Esophagus squamous epithelium (tissue), 5 donors: ENCODE measurements around the gene TATDN2. TPM values are rescaled to one million over a fixed set of nuclear protein-coding genes. Genes with fewer than 3 reads are reported as not detected.

Source experiments
- DNase-seq: peaks from one replicate; lab custom pipeline; 2025; lab: John Stamatoyannopoulos, UW
- H3K27ac ChIP-seq, 4 donors: fragments of 200-600 bp; sonication (generic); one replicate each; pipeline ENCODE4 v1.5.1; 2016 to 2019; ENCODE audit warnings: mild to moderate bottlenecking in 1 of 4
- H3K27me3 ChIP-seq, 4 donors: fragments of 200-600 bp; sonication (generic); 1 replicate in 3 of 4; 2 replicates in 1 of 4; pipeline versions ENCODE4 v1.5.1 to v1.6.0; 2017 to 2021; ENCODE audit warnings: antibody characterized with exemption in 1 of 4
- H3K36me3 ChIP-seq, 3 donors: fragments of 200-600 bp; sonication (generic); one replicate each; pipeline ENCODE4 v1.5.1; 2016 to 2019
- H3K4me1 ChIP-seq, 3 donors: fragments of 200-600 bp; sonication (generic); one replicate each; pipeline ENCODE4 v1.5.1; 2017 to 2019
- H3K4me3 ChIP-seq, 4 donors: fragments of 200-600 bp; sonication (generic); 1 replicate in 3 of 4; 2 replicates in 1 of 4; pipeline ENCODE4 v1.5.1; 2016 to 2019; ENCODE audit warnings: mild to moderate bottlenecking in 2 of 4, moderate library complexity in 1 of 4
- H3K9me3 ChIP-seq, 3 donors: fragments of 200-600 bp; sonication (generic); one replicate each; pipeline ENCODE4 v1.5.1; 2016 to 2019
- CTCF ChIP-seq, 6 experiments: fragments of 450-650 bp in 4 of 6; fragments of 200-600 bp in 2 of 6; sonication (generic) in 2 of 6; IDR thresholded peaks; one replicate each; pipeline ENCODE4 v1.5.1; 2016 to 2019; ENCODE audit warnings: antibody characterized with exemption in 6 of 6, mild to moderate bottlenecking in 4 of 6, moderate library complexity in 4 of 6
- POLR2A ChIP-seq, 4 donors: fragments of 450-650 bp; IDR thresholded peaks; one replicate each; pipeline ENCODE4 v1.6.1; 2017; ENCODE audit warnings: antibody characterized with exemption in 4 of 4, mild to moderate bottlenecking in 4 of 4, moderate library complexity in 3 of 4
- WGBS, 2 donors: methylation state at CpG; one replicate each; pipeline ENCODE4 v1.1.5; 2018; 5-methylcytosine and 5-hydroxymethylcytosine counted together
- intact Hi-C: fragments of 100-400 bp; cut with DNase I; formaldehyde crosslinking; loops from one replicate; pipeline ENCODE4 v1.15.0; 2022
- total RNA-seq, 4 donors: library from RNA; depleted of rRNA; stranded (reverse); fragments of >200 nt; gene quantifications; one replicate each; pipeline ENCODE4 v1.1.0, GENCODE V29; 2016
- donor health status: DM: yes; HTN: yes; CAD: no.

The TATDN2 gene
- total RNA-seq, 4 donors from 2014 or later = 12.6 to 20.6 (median 17.1) TPM

DNA sequence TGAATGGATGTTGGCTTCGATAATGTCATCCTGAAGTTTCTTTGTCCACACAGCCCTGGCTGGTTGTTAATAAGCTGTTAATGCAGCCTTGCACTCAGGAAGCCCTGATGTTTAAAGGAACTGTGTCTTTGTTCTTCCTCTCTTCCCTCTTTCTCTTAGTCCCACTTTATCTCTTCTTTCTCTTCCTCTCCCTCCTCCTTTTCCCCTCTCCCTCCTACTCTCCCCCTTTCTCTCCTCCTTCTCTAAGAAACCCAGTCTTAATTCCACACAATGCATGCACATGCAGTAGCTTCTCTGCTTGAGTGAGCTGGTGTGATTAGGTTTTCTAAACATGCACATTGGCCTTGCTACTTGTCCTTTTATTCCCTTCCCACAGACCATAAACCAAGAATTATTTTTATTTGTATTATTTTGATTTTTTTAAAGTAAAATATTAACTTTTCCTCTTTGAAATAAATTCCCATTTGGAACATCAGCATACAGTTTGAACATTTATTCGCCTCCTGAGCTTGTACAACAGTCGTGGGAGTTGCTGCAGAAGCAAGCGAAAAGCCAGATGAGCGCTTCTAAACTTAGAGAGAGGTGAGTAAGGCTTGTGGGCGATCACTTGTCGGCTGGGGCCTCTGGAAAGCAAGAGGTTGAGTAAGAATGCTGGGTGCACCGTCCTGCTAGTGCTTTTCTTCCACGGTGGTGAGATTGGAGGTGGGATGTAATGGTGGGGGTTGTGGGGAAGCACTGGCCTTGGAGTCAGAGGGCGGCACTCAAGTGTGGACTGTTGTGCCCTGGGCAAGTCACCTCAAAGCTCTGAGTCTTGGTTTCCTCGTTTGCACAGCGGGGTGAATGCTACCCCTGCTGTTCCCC lies 37.2 kb downstream of the TATDN2 start:
- H3K36me3 ChIP-seq = peaks cover 6 to 52% (median 8%) of the 10 kb centered on the region in 3 donors
- intact Hi-C loops = no loop called here
- H3K27ac ChIP-seq = peak overlapping the region in 1 of 4 donors; percentile 36
- H3K4me1 ChIP-seq = peaks cover 0 to 44% (median 6%) of the 10 kb centered on the region in 3 donors
- H3K27me3 ChIP-seq = no peaks in the 10 kb centered on the region
- H3K9me3 ChIP-seq = no peaks in the 10 kb centered on the region
- DNase-seq = no peak
- 59 to 75% methylated on average over 10 to 11 of the region's 12 CpGs for WGBS, 2 donors
- TF ChIP-seq POLR2A (IDR thresholded peaks at IDR 0.05) = no peak
- no peak for TF ChIP-seq CTCF (IDR thresholded peaks at IDR 0.05)
- H3K4me3 ChIP-seq = no peak overlapping the region

DNA sequence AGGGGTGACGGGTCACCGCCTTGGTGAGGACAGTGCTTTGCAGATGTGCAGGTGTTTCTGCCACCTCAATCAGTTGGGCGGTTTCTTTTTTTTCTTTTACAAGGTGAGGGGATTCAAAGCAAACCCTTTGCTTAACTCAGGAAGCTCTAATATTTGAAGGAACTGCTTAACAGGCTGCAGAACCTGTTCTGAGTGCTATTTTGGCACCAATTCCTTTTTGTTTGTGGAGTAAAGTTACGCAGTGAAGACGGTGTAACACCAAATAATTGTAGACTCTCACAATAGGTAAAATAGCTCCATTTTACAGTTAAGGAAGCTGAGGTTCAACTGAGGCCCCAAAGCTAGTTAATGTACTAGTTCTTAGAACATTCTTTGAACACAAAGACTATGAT lies 37.9 kb downstream of the TATDN2 start:
- no peak for DNase-seq
- WGBS, 2 donors = 52 to 70% methylated on average over 3 to 5 of the region's 5 CpGs
- H3K27ac ChIP-seq = peak overlapping the region in 1 of 4 donors; percentile 36
- H3K4me3 ChIP-seq = no peak overlapping the region
- H3K36me3 ChIP-seq = peaks cover 3 to 46% (median 8%) of the 10 kb centered on the region in 3 donors
- no peaks in the 10 kb centered on the region for H3K27me3 ChIP-seq
- no peaks in the 10 kb centered on the region for H3K9me3 ChIP-seq
- TF ChIP-seq POLR2A (IDR thresholded peaks at IDR 0.05) (no peak), CTCF (IDR thresholded peaks at IDR 0.05) (no peak)
- H3K4me1 ChIP-seq = peaks cover 0 to 44% (median 6%) of the 10 kb centered on the region in 3 donors
- intact Hi-C loops = no loop called here

DNA sequence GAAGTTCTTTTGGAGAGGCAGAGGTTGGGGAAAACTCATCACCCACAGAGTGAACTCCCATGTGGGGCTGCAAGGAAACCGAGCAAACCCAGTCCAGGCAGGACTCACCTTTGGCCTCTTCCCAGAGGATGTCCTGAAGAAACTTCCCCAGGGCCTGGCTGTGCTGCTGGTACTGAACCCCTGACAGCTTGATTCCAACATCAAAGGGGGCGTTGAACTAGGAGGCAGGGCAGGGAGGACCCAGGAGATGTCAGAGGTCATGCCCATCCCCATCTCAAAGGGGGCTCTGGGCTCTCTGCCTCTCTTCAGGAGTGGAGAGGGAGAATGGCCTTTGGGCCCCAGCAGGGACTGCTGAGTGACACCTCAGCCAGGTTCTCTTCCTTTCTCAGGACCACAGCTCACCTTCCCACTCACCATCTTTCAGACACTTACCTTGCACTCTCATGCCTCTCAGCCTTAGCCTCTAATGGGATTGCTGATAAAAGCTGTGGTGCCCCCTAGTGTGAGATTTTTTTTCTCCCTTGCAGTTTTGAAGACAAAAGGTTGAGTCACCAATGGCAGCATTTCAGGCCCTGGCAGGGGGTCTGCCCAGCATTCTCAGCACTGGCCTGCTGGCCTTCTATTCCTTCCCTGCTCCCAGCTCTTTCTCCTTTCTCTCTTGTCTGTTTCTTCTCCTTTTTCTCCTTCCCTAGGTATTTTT lies 38.5 kb downstream of the TATDN2 start:
- Histone ChIP-seq H3K4me3 (no peak overlapping the region), H3K36me3 (peaks cover 3 to 40% (median 8%) of the 10 kb centered on the region in 3 donors), H3K9me3 (no peaks in the 10 kb centered on the region), H3K27ac (peak overlapping the region in 1 of 4 donors; percentile 36), H3K27me3 (no peaks in the 10 kb centered on the region), H3K4me1 (peaks cover 0 to 44% (median 6%) of the 10 kb centered on the region in 3 donors)
- 60% methylated on average over 1 of the region's 2 CpGs; no CpG with 5 or more reads in 1 of the 2 donors for WGBS, 2 donors
- intact Hi-C loops = no loop called here
- TF ChIP-seq CTCF (IDR thresholded peaks at IDR 0.05) = peak in 4 of 6 experiments; percentile 15 to 43 (median 34)
- TF ChIP-seq POLR2A (IDR thresholded peaks at IDR 0.05) = no peak
- no peak for DNase-seq

- Histone ChIP-seq H3K4me3 (no peak overlapping the region), H3K27me3 (no peaks in the 10 kb centered on the region), H3K4me1 (peaks cover 0 to 48% (median 6%) of the 10 kb centered on the region in 3 donors), H3K27ac (no peak overlapping the region), H3K36me3 (peaks cover 3 to 40% (median 8%) of the 10 kb centered on the region in 3 donors), H3K9me3 (no peaks in the 10 kb centered on the region)
- no peak for DNase-seq
- WGBS, 2 donors = 86% methylated on average over 8 of the region's 12 CpGs; no CpG with 5 or more reads in 1 of the 2 donors
- intact Hi-C loops = no loop called here
- TF ChIP-seq CTCF (IDR thresholded peaks at IDR 0.05) = no peak
- no peak for TF ChIP-seq POLR2A (IDR thresholded peaks at IDR 0.05)
These were observed 39.8 kb downstream of the TATDN2 start for GRCh38 chr3:10287936-10288574.
